Fibroblast of lung (primary cell): ENCODE data around the gene PRPS1L1. TPM values are rescaled to one million over a fixed set of nuclear protein-coding genes. Genes with fewer than 3 reads are reported as not detected.
A peak's percentile ranks its signal among the peaks of the same experiment; 100 is the strongest.

Experiments used
- DNase-seq, 2 donors: peaks; one replicate each; pipeline versions ENCODE4 v3.0.0 to v3.0.0-alpha.2; 2010; ENCODE audit warnings: low read depth in 2 of 2
- H2AFZ ChIP-seq: 2 replicates; pipeline ENCODE4 v1.5.1; 2012; ENCODE audit warnings: low read length, control low read depth, inconsistent platforms
- H3K27ac ChIP-seq: 2 replicates; pipeline ENCODE4 v1.5.1; 2011; ENCODE audit warnings: low read length, control low read depth; ENCODE audit not compliant: insufficient read depth
- H3K27me3 ChIP-seq: 2 replicates; pipeline ENCODE4 v1.5.1; 2011; ENCODE audit warnings: mild to moderate bottlenecking, low read length; ENCODE audit not compliant: control insufficient read depth, insufficient read depth
- H3K36me3 ChIP-seq: 2 replicates; pipeline ENCODE4 v1.5.1; 2011; ENCODE audit warnings: low read length; ENCODE audit not compliant: control insufficient read depth, insufficient read depth
- H3K4me1 ChIP-seq: 2 replicates; pipeline ENCODE4 v1.5.1; 2011; ENCODE audit warnings: low read length; ENCODE audit not compliant: control insufficient read depth, insufficient read depth; ENCODE audit errors: extremely low read depth
- H3K4me2 ChIP-seq: 2 replicates; pipeline ENCODE4 v1.5.1; 2011; ENCODE audit warnings: low read length, control low read depth; ENCODE audit not compliant: insufficient read depth; ENCODE audit errors: extremely low read depth
- H3K4me3 ChIP-seq, 4 experiments: fragments of 200-600 bp in 1 of 4; sonication (generic) in 1 of 4; replicated peaks in 1 of 4; 2 replicates each; pipeline ENCODE4 v1.5.1; 2011 to 2016; ENCODE audit warnings: low read length in 4 of 4, low read depth in 3 of 4, mild to moderate bottlenecking in 3 of 4, control low read depth in 2 of 4, inconsistent platforms in 1 of 4, mixed read lengths in 1 of 4; ENCODE audit not compliant: insufficient read depth in 1 of 4; ENCODE audit errors: control extremely low read depth in 1 of 4
- H3K79me2 ChIP-seq: 2 replicates; pipeline ENCODE4 v1.5.1; 2012; ENCODE audit warnings: mild to moderate bottlenecking, low read length, inconsistent platforms; ENCODE audit not compliant: control insufficient read depth, insufficient read depth
- H3K9ac ChIP-seq: 2 replicates; pipeline ENCODE4 v1.5.1; 2011; ENCODE audit warnings: mild to moderate bottlenecking, low read length, control low read depth; ENCODE audit not compliant: insufficient read depth
- H3K9me3 ChIP-seq: 2 replicates; pipeline ENCODE4 v1.5.1; 2012; ENCODE audit warnings: low read depth, low read length; ENCODE audit not compliant: control insufficient read depth, insufficient read depth
- H4K20me1 ChIP-seq: 2 replicates; pipeline ENCODE4 v1.5.1; 2011; ENCODE audit warnings: low read length; ENCODE audit not compliant: control insufficient read depth, insufficient read depth; ENCODE audit errors: extremely low read depth
- CTCF ChIP-seq, 2 donors: IDR thresholded peaks in 1 of 2; conservative IDR thresholded peaks in 1 of 2; 1 replicate in 1 of 2; 2 replicates in 1 of 2; pipeline ENCODE4 v1.5.1; 2011 to 2012; ENCODE audit warnings: low read length in 2 of 2, control low read depth in 1 of 2, inconsistent platforms in 1 of 2, low read depth in 1 of 2, mild to moderate bottlenecking in 1 of 2
- EZH2 ChIP-seq: IDR thresholded peaks from 2 replicates; pipeline ENCODE4 v1.5.1; 2012; ENCODE audit warnings: low read length, control low read depth, mild to moderate bottlenecking; ENCODE audit errors: missing control alignments
- polyA plus RNA-seq, 2 donors: library from polyadenylated mRNA; depleted of rRNA in 1 of 2; stranded (reverse) in 1 of 2; unstranded in 1 of 2; fragments of >200 nt; gene quantifications; 2 replicates each; pipeline ENCODE4 v1.2.1, GENCODE V29; 2011 to 2012; ENCODE audit warnings: missing spikeins in 1 of 2
- total RNA-seq: library from RNA; depleted of rRNA; stranded (reverse); fragments of >200 nt; gene quantifications from 2 replicates; pipeline ENCODE4 v1.2.1, GENCODE V29; 2014

Gene PRPS1L1
- total and polyA plus RNA-seq, 2 donors (not counting 1 experiment from before 2014, with no cell fraction given), result not detected

GRCh38 chr7:18046601-18047000, 19.0 kb upstream of the PRPS1L1 start:
- TF ChIP-seq EZH2 (no peak), CTCF (conservative IDR thresholded peaks at IDR 0.05 in 1 of 2, IDR thresholded peaks at IDR 0.05 in 1 of 2; ENCODE audit: low read depth in 1 of 2, low read length in 2 of 2) (no peak)
- H3K36me3 ChIP-seq, result no peaks in the 10 kb centered on the region
- no peak for DNase-seq
- H2AFZ ChIP-seq, result no peak overlapping the region
- H3K79me2 ChIP-seq, result no peaks in the 10 kb centered on the region
- no peaks in the 10 kb centered on the region for H3K4me1 ChIP-seq
- H3K9ac ChIP-seq, result no peak overlapping the region
- H3K4me3 ChIP-seq, result no peak overlapping the region
- no peaks in the 10 kb centered on the region for H4K20me1 ChIP-seq
- no peak overlapping the region for H3K4me2 ChIP-seq
- no peaks in the 10 kb centered on the region for H3K27me3 ChIP-seq
- no peak overlapping the region for H3K27ac ChIP-seq
- H3K9me3 ChIP-seq, result no peaks in the 10 kb centered on the region

GRCh38 chr7:18045171-18045570, 17.5 kb upstream of the PRPS1L1 start:
- Histone ChIP-seq H3K4me1 (no peaks in the 10 kb centered on the region), H3K4me3 (no peak overlapping the region), H3K27me3 (no peaks in the 10 kb centered on the region), H3K9ac (no peak overlapping the region), H3K36me3 (no peaks in the 10 kb centered on the region), H3K4me2 (no peak overlapping the region), H3K79me2 (no peaks in the 10 kb centered on the region), H3K27ac (no peak overlapping the region), H3K9me3 (no peaks in the 10 kb centered on the region), H4K20me1 (no peaks in the 10 kb centered on the region), H2AFZ (no peak overlapping the region)
- TF ChIP-seq CTCF (conservative IDR thresholded peaks at IDR 0.05 in 1 of 2, IDR thresholded peaks at IDR 0.05 in 1 of 2; ENCODE audit: low read depth in 1 of 2, low read length in 2 of 2) (no peak), EZH2 (no peak)
- DNase-seq, result no peak

DNA sequence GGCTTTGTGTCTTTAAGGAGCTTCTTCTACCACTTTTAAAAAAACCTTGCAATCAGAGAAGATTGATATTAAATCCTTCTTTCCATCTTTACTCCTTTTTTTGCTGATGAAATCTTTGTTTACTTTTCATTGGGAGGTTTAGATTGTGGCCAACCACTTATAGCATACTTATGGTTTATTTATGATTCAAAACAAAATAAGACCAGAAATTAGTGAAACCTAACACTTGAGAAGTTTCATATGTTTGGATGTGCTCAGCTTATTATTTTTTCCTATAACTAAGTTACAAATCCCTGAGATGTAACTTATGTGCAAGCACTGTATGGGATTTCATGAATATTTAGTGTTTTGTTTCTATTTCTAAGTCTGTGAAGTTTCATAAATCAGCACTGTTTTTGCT, 13.5 kb upstream of the PRPS1L1 start:
- Histone ChIP-seq H3K79me2 (no peaks in the 10 kb centered on the region), H4K20me1 (no peaks in the 10 kb centered on the region), H3K9me3 (no peaks in the 10 kb centered on the region), H3K27me3 (no peaks in the 10 kb centered on the region), H3K4me1 (no peaks in the 10 kb centered on the region), H3K27ac (no peak overlapping the region), H2AFZ (no peak overlapping the region), H3K4me3 (no peak overlapping the region), H3K4me2 (no peak overlapping the region), H3K9ac (no peak overlapping the region), H3K36me3 (no peaks in the 10 kb centered on the region)
- TF ChIP-seq CTCF (conservative IDR thresholded peaks at IDR 0.05 in 1 of 2, IDR thresholded peaks at IDR 0.05 in 1 of 2; ENCODE audit: low read depth in 1 of 2, low read length in 2 of 2) (no peak), EZH2 (no peak)
- DNase-seq, result peak in 1 of 2 donors; percentile 69
